Esophagus squamous epithelium (tissue), 4 donors: Measurements from ENCODE around the gene SCAPER.

Source experiments
- POLR2A ChIP-seq, 4 donors: fragments of 450-650 bp; IDR thresholded peaks; one replicate each; pipeline ENCODE4 v1.6.1; 2017; ENCODE audit warnings: antibody characterized with exemption in 4 of 4, mild to moderate bottlenecking in 4 of 4, moderate library complexity in 3 of 4
- TF ChIP-seq, protein P1 (sequence below), 6 experiments: fragments of 450-650 bp in 4 of 6; fragments of 200-600 bp in 2 of 6; sonication (generic) in 2 of 6; IDR thresholded peaks; one replicate each; pipeline ENCODE4 v1.5.1; 2016 to 2019; ENCODE audit warnings: antibody characterized with exemption in 6 of 6, mild to moderate bottlenecking in 4 of 6, moderate library complexity in 4 of 6

- TF ChIP-seq, protein P1, sequence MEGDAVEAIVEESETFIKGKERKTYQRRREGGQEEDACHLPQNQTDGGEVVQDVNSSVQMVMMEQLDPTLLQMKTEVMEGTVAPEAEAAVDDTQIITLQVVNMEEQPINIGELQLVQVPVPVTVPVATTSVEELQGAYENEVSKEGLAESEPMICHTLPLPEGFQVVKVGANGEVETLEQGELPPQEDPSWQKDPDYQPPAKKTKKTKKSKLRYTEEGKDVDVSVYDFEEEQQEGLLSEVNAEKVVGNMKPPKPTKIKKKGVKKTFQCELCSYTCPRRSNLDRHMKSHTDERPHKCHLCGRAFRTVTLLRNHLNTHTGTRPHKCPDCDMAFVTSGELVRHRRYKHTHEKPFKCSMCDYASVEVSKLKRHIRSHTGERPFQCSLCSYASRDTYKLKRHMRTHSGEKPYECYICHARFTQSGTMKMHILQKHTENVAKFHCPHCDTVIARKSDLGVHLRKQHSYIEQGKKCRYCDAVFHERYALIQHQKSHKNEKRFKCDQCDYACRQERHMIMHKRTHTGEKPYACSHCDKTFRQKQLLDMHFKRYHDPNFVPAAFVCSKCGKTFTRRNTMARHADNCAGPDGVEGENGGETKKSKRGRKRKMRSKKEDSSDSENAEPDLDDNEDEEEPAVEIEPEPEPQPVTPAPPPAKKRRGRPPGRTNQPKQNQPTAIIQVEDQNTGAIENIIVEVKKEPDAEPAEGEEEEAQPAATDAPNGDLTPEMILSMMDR (IDR thresholded peaks at IDR 0.05): no peak
- TF ChIP-seq POLR2A (IDR thresholded peaks at IDR 0.05): no peak
Observed at GRCh38 chr15:76756381-76756780, 148.8 kb downstream of the SCAPER start.
